Forelimb muscle (tissue), 1 donor: ENCODE results near the gene BOLA2B. TPM values are rescaled to one million over a fixed set of nuclear protein-coding genes. Genes with fewer than 3 reads are reported as not detected.
"Not testable (repeated sequence)": the region's sequence is repeated elsewhere in the genome, so short reads cannot be mapped to it uniquely, and the experiment has no call there.

Source experiments
- DNase-seq: peaks from one replicate; pipeline ENCODE4 v3.0.0-alpha.2; 2013; ENCODE audit warnings: low read depth
- polyA plus RNA-seq: library from polyadenylated mRNA; unstranded; fragments of 120-200 nt; gene quantifications from one replicate; pipeline ENCODE4 v1.2.1, GENCODE V29; 2013; ENCODE audit not compliant: insufficient read length

The BOLA2B gene
- polyA plus RNA-seq, 1 donor = 23.9 TPM

- no peak for DNase-seq
These were observed 9.2 kb downstream of the BOLA2B start for GRCh38 chr16:30184096-30184890.

DNA sequence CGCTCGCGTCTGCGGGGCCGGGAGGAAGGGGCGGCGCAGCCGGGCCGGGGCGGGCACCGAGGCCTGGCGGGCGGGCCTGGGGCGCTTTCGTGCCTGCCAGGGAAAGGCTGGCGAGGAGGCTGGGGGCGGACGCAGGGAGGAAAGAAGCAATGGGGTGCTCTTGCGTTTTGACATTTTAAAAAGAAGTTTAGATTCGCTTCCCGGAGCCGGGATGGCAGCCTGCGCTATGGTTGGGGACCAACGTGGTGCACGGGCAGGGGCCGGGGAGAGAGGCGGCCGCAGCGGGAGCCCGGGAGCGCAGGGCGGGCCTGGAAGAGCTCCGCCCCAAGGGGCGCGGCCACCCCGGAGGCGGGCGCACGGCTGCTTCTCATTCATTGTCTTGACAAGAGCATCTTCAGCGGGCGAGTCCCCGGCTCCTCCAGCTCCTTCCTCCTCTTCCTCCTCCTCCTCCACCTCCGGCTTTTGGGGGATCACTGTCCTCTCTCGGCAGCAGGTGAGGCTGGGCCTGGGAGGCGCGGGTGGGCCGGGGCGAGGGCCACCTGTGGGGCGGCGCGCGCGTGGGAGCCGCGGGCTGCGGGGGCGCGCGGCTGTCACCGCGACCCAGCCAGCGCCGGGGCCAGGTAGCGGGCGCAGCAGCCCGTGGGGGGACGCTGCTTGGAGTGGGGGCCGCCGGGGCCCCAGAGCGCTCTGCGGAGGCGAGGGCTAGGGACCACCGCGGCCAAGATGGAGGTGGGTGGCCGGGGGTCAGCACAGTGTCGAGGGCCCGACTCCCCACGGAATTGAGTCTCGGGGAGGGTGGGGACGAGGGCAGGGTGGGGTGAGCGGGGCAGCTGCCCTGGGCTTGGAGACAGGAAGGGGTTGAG is 10.0 kb downstream of the BOLA2B start, which contains the start of gene CORO1A:
TSS of gene CORO1A (plus strand) at position 370 of the 863 bp plus-strand sequence. CDS start 1,608 bp downstream, outside the sequence.
- DNase-seq = peak; percentile 52

DNA sequence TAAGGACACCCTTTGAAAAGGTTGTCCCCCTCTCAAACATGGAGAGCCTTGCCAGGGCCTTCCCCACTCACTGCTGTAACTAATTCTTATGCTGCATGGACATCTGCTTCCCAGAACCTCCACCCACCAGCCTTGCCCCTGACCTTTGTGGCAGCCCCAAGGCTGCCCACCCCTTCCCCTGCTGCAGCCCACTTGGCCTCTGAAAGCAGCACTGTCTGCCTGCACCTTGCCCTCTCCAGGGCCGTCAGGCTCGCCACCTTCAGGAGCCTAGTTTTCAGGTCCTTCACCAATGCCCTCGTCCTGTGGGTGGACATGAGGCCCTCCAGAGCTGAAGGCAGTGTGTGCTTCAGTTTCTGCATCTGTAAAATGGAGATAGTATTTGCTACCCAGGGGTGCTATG is 12.7 kb downstream of the BOLA2B start:
- no peak for DNase-seq

DNA sequence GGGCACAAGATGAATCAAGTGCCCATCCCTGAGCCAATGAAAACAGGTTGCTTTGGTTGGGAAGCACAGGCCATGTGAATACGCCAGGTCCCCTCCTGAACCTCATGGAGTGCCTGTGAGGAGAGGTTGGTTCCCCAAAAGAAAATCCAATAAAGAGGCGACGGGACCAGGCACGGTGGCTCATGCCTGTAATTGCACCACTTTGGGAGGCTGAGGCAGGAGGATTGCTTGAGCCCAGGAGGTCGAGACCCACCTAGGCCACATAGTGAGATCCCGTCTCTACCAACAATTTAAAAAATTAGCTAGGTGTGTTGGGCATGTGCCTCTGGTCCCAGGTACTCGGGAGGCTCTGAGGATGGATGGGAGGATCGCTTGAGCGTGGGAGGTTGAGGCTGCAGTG is 13.5 kb downstream of the BOLA2B start:
- no peak for DNase-seq

- no peak for DNase-seq
These were observed 14.3 kb downstream of the BOLA2B start for GRCh38 chr16:30179195-30179594.

DNA sequence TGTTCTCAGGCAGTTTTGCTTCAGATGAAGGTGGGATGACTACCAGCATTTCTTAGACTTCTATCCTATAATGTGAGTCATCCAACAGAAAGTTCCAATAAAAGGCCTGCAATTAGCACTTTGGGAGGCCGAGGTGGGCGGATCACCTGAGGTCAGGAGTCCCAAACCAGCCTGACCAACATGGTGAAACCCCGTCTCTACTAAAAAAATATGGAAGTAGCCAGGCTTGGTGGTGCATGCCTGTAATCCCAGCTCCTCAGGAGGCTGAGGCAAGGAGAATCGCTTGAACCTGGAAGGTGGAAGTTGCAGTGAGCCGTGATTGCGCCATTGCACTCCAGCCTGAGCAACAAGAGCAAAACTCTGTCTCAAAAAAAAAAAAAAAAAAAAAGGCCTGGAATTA is 16.6 kb downstream of the BOLA2B start:
- not testable (repeated sequence) for DNase-seq

DNA sequence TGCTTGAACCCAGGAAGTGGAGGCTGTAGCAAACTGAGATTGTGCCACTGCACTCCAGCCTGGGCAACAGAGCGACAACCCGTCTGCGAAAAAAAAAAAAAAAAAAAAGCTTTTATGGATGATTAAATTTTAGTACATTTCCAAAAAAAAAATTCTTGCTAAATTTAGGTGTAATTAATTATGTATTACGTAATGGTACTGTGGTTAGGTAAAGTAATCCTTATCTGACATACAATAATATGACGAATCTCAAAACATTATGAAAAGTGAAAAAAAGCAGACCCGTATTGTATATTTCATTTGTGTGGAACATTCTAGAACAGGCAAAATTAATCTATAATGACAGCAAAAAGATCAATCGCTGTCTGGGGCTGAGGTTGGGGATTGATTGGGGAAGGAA is 20.4 kb downstream of the BOLA2B start:
- DNase-seq = no peak

DNA sequence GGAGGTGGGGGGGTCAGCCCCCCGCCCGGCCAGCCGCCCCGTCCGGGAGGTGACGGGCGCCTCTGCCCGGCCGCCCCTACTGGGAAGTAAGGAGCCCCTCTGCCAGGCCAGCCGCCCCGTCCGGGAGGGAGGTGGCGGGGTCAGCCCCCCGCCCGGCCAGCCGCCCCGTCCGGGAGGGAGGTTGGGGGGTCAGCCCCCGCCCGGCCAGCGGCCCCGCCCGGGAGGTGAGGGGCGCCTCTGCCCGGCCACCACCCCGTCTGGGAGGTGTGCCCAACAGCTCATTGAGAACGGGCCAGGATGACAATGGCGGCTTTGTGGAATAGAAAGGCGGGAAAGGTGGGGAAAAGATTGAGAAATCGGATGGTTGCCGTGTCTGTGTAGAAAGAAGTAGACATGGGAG is 23.3 kb downstream of the BOLA2B start:
- not testable (repeated sequence) for DNase-seq

DNA sequence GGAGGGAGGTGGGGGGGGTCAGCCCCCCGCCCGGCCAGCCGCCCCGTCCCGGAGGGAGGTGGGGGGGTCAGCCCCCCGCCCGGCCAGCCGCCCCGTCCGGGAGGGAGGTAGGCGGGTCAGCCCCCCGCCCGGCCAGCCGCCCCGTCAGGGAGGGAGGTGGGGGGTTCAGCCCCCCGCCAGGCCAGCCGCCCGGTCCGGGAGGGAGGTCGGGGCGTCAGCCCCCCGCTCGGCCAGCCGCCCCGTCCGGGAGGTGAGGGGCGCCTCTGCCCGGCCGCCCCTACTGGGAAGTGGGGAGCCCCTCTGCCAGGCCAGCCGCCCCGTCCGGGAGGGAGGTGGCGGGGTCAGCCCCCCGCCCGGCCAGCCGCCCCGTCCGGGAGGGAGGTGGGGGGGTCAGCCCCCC is 24.1 kb downstream of the BOLA2B start:
- not testable (repeated sequence) for DNase-seq

- DNase-seq = not testable (repeated sequence)
These were observed 24.7 kb downstream of the BOLA2B start for GRCh38 chr16:30168746-30169145.

GRCh38 chr16:30166202-30166902 is 27.1 kb downstream of the BOLA2B start:
- DNase-seq = no peak

- DNase-seq = no peak
These were observed 29.9 kb downstream of the BOLA2B start for GRCh38 chr16:30163538-30163937.

DNA sequence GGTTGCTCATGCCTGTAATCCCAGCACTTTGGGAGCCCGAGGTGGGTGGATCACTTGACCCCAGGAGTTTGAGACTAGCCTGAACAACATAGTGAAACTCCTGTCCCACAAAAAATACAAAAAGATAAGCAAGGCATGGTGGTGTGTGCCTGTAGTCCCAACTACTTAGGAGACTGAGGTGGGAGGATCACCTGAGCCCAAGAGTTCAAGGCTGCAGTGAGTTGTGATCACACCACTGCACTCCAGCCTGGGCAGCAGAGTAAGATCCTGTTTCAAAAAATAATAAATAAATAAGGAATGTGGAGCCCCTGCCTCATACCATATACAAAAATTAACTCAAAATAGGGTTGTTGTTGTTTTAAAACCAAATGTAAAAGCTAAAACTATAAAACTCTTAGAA is 36.3 kb downstream of the BOLA2B start:
- no peak for DNase-seq

GRCh38 chr16:30155188-30155587 is 38.3 kb downstream of the BOLA2B start:
- DNase-seq = no peak

DNA sequence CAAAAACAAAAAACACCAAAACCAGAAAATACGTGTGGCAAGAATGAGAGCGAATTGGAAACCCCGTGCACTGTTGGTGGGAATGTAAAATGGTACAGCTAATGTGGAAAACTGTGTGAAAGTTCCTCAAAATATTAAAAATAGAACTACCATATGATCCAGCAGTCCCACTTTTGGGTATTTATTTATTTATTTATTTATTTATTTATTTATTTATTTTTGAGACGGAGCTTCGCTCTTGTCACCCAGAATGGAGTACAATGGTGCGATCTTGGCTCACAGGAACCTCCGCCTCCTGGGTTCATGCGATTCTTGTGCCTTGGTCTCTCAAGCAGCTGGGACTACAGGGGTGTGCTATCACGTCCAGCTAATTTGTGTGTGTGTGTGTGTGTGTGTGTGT is 40.9 kb downstream of the BOLA2B start:
- DNase-seq = no peak

GRCh38 chr16:30151091-30151490 is 42.4 kb downstream of the BOLA2B start:
- no peak for DNase-seq

- no peak for DNase-seq
These were observed 44.1 kb downstream of the BOLA2B start for GRCh38 chr16:30149250-30149930.

GRCh38 chr16:30147843-30148510 is 45.5 kb downstream of the BOLA2B start:
- no peak for DNase-seq

DNA sequence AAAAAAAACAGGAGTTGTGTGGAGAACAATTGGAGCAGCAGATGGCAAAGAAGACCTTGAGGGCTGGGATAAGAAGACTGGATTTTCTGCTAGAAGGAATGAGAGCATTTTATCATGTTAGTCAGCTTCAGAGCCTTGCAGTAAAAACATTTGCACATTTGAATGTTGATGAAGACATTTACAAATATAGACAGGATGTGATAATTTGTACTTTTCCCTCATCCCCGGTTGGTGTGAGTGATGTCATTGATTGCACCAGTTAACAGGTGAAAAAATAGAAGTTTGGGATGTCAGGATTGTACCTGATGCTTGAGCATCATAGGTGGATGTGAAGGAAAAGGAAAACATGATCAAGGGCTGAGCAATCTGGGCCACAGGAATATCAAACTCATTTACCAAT is 47.8 kb downstream of the BOLA2B start:
- no peak for DNase-seq

- no peak for DNase-seq
These were observed 48.5 kb downstream of the BOLA2B start for GRCh38 chr16:30144917-30145316.

- DNase-seq = no peak
These were observed 49.4 kb downstream of the BOLA2B start for GRCh38 chr16:30144017-30144416.
